Measurements from ENCODE around the gene CYB561D2.

Gene CYB561D2

GRCh38 chr3:50341537-50341936 lies 9.1 kb upstream of the CYB561D2 start:
- no peak for DNase-seq (ENCODE audit: low read depth in 2 of 2)

DNA sequence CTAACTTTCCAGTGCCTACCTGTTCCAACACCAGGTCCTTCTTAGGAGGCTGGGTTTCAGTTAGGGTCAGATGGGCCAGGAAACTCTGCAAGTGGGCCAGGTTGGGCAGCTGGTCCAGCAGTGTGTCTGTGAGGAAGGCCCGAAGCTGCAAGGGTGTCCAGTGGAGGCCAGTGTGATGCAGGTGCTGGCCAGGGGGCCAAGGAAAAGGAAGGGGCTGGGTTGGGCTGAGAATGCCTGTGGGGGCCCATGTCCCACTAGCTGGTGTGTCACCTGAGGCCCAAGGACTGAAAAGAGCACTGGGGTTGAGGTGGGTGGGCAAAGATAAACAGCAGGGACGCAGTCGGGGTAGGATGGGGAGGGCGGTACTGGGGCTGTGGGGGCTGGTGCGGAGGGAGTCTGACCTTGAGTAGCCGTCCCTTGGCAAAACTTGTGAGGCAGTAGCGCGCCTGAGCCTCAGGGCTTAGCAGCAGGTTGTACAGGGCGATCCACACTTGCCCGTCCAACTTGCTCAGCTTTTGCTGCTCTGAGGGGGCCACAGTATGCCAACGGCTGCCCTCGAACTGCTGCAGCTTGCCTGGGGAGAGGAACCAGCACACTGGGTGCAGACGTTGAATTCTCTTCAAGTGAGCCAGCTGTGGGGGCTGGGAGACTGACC lies 8.5 kb upstream of the CYB561D2 start:
- DNase-seq (ENCODE audit: low read depth in 2 of 2) = no peak

GRCh38 chr3:50342813-50343633 lies 7.6 kb upstream of the CYB561D2 start:
- no peak for DNase-seq (ENCODE audit: low read depth in 2 of 2)

DNA sequence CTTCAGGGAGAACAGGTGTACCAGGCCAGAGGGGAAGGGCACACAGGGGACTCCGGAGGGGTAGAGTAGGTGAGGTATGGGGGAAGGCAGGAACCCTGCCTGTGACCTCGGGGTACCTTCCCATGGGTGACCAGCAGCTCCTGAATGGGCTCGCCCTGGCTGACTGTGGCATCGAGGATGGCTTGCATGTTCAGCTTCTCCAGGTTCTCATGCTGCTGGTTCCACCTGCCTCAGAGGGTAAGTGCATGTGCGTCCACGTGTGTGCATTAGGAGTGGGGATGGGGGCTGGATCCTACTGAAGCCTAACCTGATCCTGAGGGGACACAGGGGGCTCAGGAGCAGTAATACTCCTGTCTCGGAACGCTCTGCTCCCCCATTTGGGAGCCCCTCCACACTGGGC lies 5.7 kb upstream of the CYB561D2 start:
- no peak for DNase-seq (ENCODE audit: low read depth in 2 of 2)

DNA sequence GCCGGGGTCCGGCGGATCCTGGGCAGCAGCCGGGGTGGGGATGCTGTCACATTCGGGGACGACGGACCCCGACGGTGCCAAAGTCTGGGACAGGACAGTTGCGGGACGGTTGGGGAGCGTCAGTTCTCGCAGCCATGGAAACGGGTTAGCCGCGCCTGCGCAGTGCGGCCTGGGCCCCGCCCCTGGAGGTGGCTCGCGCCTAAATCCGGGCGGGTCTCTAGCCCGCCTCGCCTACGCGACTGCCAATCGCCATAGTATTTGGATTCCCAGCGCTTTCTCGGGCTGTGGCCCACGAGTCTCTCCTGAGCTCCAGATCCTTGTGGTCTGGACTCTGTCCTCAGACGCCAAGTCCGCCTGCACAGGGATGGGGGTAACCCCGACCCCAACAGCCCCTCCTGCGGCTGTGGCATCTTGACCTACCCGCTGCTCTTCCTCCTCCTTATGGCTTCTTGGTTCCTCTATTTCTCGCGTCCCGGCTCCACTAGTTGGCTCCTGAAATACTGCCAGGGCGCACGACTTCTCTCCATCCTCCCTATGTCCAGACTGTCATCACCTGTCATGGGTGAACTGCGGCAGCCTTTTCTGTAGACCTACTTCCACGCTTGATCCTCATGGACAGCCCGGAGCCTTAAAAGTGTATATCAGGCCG lies 5.0 kb upstream of the CYB561D2 start, which contains the start of gene ZMYND10:
TSS of gene ZMYND10 (minus strand) at position 147 of the 649 bp plus-strand sequence. CDS start 153 bp downstream, outside the sequence.
- peak; percentile 66 to 68 for DNase-seq (ENCODE audit: low read depth in 2 of 2)

- peak; percentile 53 to 56 for DNase-seq (ENCODE audit: low read depth in 2 of 2)
Observed at GRCh38 chr3:50347187-50347813, 3.4 kb upstream of the CYB561D2 start.

DNA sequence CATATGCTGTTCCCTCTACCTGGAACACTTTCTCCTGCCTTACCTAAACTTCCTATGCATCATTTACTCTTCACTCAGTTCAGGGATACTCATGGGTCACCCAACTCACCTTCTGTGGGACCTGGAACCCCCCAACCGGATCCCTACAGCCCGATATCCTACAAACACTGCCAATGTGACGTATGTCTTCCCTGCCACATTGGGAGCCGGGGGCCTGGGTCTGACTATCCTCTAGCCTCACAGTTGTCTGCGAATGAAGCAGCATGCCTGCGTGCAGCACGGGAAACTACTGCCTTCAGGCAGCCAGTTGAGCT lies 492 bp upstream of the CYB561D2 start:
- DNase-seq (ENCODE audit: low read depth in 2 of 2) = no peak

GRCh38 chr3:50351323-50351697 lies 648 bp downstream of the CYB561D2 start:
- DNase-seq (ENCODE audit: low read depth in 2 of 2) = no peak

- no peak for DNase-seq (ENCODE audit: low read depth in 2 of 2)
Observed at GRCh38 chr3:50352781-50353180, 2.1 kb downstream of the CYB561D2 start.

DNA sequence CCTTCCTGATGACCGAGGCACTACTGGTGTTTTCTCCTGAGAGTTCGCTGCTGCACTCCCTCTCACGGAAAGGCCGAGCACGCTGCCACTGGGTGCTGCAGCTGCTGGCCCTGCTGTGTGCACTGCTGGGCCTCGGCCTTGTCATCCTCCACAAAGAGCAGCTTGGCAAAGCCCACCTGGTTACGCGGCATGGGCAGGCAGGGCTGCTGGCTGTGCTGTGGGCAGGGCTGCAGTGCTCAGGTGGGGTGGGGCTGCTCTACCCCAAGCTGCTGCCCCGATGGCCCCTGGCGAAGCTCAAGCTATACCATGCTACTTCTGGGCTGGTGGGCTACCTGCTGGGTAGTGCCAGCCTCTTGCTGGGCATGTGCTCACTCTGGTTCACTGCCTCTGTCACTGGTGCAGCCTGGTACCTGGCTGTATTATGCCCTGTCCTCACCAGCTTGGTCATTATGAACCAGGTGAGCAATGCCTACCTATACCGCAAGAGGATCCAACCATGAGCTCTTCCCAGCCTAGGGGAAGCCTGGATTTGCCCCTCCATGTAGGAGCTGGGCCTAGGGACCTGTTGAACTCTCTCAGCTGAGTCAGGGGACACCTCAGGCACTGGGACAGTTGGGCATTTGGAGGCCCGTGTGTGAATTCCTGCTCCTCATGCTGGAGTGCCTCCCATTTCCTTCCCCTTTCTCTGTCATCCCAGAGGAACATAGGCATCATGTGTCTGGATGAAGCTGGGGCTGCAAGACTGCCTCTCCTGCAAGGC lies 2.8 kb downstream of the CYB561D2 start:
- DNase-seq (ENCODE audit: low read depth in 2 of 2) = no peak

- DNase-seq (ENCODE audit: low read depth in 2 of 2) = no peak
Observed at GRCh38 chr3:50354186-50354764, 3.6 kb downstream of the CYB561D2 start.

- no peak for DNase-seq (ENCODE audit: low read depth in 2 of 2)
Observed at GRCh38 chr3:50354850-50355249, 4.2 kb downstream of the CYB561D2 start.

GRCh38 chr3:50355829-50356552 lies 5.3 kb downstream of the CYB561D2 start:
- DNase-seq (ENCODE audit: low read depth in 2 of 2) = no peak

DNA sequence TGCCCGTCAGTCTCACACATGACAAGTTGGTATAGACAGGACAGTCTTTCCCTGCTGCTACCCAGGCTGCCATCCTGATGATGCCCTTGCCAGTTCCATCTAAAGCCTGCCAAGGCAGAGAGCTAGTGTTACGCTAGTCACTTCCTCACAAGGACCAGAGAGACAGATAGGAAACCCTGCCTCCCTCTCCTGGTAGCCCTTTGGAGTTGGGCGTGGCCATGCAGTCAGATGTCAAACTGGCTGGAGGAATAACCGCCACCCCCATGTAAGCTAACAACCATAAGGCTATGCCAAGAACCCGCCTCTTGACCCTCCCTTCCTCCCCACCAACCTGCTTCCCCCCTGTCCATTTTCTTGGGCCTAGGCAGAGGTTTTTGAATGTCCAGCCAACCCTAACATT lies 5.9 kb downstream of the CYB561D2 start:
- no peak for DNase-seq (ENCODE audit: low read depth in 2 of 2)

DNA sequence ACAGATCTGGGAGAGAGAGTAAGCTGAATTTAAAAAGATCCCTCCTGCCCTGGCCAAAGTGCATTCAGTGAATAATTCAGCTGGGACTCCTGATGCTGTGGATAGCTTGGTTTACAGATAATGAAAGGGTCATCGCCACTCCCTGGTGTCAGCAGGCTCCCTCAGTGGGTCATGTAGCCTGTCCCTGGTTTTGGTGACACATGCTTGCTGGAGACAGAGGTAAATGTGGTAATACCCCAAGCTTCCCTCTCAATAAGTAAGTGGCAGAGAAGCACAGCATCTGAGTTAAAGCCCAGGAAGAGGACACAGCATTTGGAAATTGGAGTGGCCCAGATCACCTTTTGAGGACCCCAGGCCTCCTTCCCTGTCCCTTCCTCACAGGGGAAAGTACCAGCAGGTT lies 6.8 kb downstream of the CYB561D2 start:
- no peak for DNase-seq (ENCODE audit: low read depth in 2 of 2)

GRCh38 chr3:50358355-50358910 lies 7.8 kb downstream of the CYB561D2 start:
- no peak for DNase-seq (ENCODE audit: low read depth in 2 of 2)

- DNase-seq (ENCODE audit: low read depth in 2 of 2) = peak; percentile 85 to 90
Observed at GRCh38 chr3:50358911-50359759, 8.5 kb downstream of the CYB561D2 start, which contains the start of gene TMEM115. Gene TMEM115, minus strand, starts transcription at chr3:50359521. Its CDS starts 458 bp downstream, at chr3:50359063.

- no peak for DNase-seq (ENCODE audit: low read depth in 2 of 2)
Observed at GRCh38 chr3:50359760-50360110, 9.1 kb downstream of the CYB561D2 start.

- no peak for DNase-seq (ENCODE audit: low read depth in 2 of 2)
Observed at GRCh38 chr3:50364573-50365079, 14.0 kb downstream of the CYB561D2 start.
